ENCODE measurements around the gene KCTD19. TPM values are rescaled to one million over a fixed set of nuclear protein-coding genes. Genes with fewer than 3 reads are reported as not detected.

Gene KCTD19
- total RNA-seq, 1 experiment from 2014 or later, result 1.1 TPM

GRCh38 chr16:67317853-67318252 lies 8.7 kb downstream of the KCTD19 start:
- DNase-seq (ENCODE audit: low spot score), result no peak
- Mint-ChIP-seq H3K36me3 (no peaks in the 10 kb centered on the region), H3K4me3 (no peak overlapping the region), H3K4me1 (no peaks in the 10 kb centered on the region), H3K9me3 (no peaks in the 10 kb centered on the region), H3K27ac (no peak overlapping the region), H3K27me3 (ENCODE audit: low read depth) (peaks cover 37% of the 10 kb centered on the region)
- ChIA-PET CTCF (no interaction called here), POLR2A (no interaction called here)
- no peak for ATAC-seq
- TF ChIP-seq IRF1 (CRISPR knock-in tag; IDR thresholded peaks at IDR 0.05), result no peak
- no peak for TF ChIP-seq SP1 (CRISPR knock-in tag; conservative IDR thresholded peaks at IDR 0.05)
- no peak for TF ChIP-seq RELA (CRISPR knock-in tag; IDR thresholded peaks at IDR 0.05; ENCODE audit: borderline replicate concordance)
- no peak for TF ChIP-seq KAT7 (CRISPR knock-in tag; IDR thresholded peaks at IDR 0.05; ENCODE audit: borderline replicate concordance)
- TF ChIP-seq IRF2 (CRISPR knock-in tag; IDR thresholded peaks at IDR 0.05; ENCODE audit: borderline replicate concordance, low read depth), result no peak
- TF ChIP-seq ZNF396 (CRISPR knock-in tag; IDR thresholded peaks at IDR 0.05; ENCODE audit: borderline replicate concordance), result no peak
- TF ChIP-seq RORB (CRISPR knock-in tag; IDR thresholded peaks at IDR 0.05), result no peak

GRCh38 chr16:67312719-67313118 lies 13.8 kb downstream of the KCTD19 start:
- H3K27me3 Mint-ChIP-seq (ENCODE audit: low read depth), result peaks cover 5% of the 10 kb centered on the region; the same call in 1 of the 2 replicates
- H3K27ac Mint-ChIP-seq, result no peak overlapping the region
- DNase-seq (ENCODE audit: low spot score) (no peak), ATAC-seq (no peak)
- H3K9me3 Mint-ChIP-seq, result no peaks in the 10 kb centered on the region
- H3K4me1 Mint-ChIP-seq, result no peaks in the 10 kb centered on the region
- ChIA-PET CTCF (interaction anchor here (1.1 to 1.3 kb wide), 2 partner anchors 13 to 14 kb away, joined by 3 to 4 read pairs; partner anchors contain the start of genes KCTD19 and LRRC36), POLR2A (no interaction called here)
- H3K36me3 Mint-ChIP-seq, result no peaks in the 10 kb centered on the region
- H3K4me3 Mint-ChIP-seq, result no peak overlapping the region
- TF ChIP-seq IRF1 (CRISPR knock-in tag; IDR thresholded peaks at IDR 0.05) (no peak), NR1H2 (CRISPR knock-in tag; IDR thresholded peaks at IDR 0.05) (no peak), ERG (CRISPR knock-in tag; IDR thresholded peaks at IDR 0.05) (no peak), MAX (CRISPR knock-in tag; IDR thresholded peaks at IDR 0.05) (no peak), ZNF512 (CRISPR knock-in tag; IDR thresholded peaks at IDR 0.05; ENCODE audit: borderline replicate concordance) (no peak), ZNF232 (CRISPR knock-in tag; IDR thresholded peaks at IDR 0.05) (no peak), GRHL2 (CRISPR knock-in tag; IDR thresholded peaks at IDR 0.05; ENCODE audit: insufficient replicate concordance, severe bottlenecking) (no peak)

- no peak overlapping the region for H3K27ac Mint-ChIP-seq
- CTCF ChIA-PET, result interaction anchor here (0.7 to 5.9 kb wide), 3 partner anchors 15 to 87 kb away, joined by 3 to 20 read pairs (median 3); partner anchors contain the start of genes KCTD19 and LRRC36
- ATAC-seq, result no peak
- POLR2A ChIA-PET, result no interaction called here
- no peaks in the 10 kb centered on the region for H3K36me3 Mint-ChIP-seq
- H3K4me3 Mint-ChIP-seq, result no peak overlapping the region
- H3K9me3 Mint-ChIP-seq, result no peaks in the 10 kb centered on the region
- peaks cover 5% of the 10 kb centered on the region; the same call in 1 of the 2 replicates for H3K27me3 Mint-ChIP-seq (ENCODE audit: low read depth)
- no peak for DNase-seq (ENCODE audit: low spot score)
- H3K4me1 Mint-ChIP-seq, result no peaks in the 10 kb centered on the region
- TF ChIP-seq PRRX2 (CRISPR knock-in tag; IDR thresholded peaks at IDR 0.05) (no peak), ZNF423 (CRISPR knock-in tag; IDR thresholded peaks at IDR 0.05) (no peak), EMX1 (CRISPR knock-in tag; IDR thresholded peaks at IDR 0.05) (no peak), ATF3 (CRISPR knock-in tag; conservative IDR thresholded peaks at IDR 0.05) (no peak), ETV6 (CRISPR knock-in tag; IDR thresholded peaks at IDR 0.05) (no peak), MYBL2 (CRISPR knock-in tag; IDR thresholded peaks at IDR 0.05) (no peak), TCF7 (CRISPR knock-in tag; IDR thresholded peaks at IDR 0.05; ENCODE audit: low read depth) (no peak), AFF4 (CRISPR knock-in tag; IDR thresholded peaks at IDR 0.05; ENCODE audit: borderline replicate concordance) (no peak), NFYB (CRISPR knock-in tag; conservative IDR thresholded peaks at IDR 0.05; ENCODE audit: low read depth) (no peak)
Measured at GRCh38 chr16:67311607-67312488, 14.7 kb downstream of the KCTD19 start.

All from WTC11 (cell line).